ENCODE data around the gene NEK8.

NEK8 gene

DNA sequence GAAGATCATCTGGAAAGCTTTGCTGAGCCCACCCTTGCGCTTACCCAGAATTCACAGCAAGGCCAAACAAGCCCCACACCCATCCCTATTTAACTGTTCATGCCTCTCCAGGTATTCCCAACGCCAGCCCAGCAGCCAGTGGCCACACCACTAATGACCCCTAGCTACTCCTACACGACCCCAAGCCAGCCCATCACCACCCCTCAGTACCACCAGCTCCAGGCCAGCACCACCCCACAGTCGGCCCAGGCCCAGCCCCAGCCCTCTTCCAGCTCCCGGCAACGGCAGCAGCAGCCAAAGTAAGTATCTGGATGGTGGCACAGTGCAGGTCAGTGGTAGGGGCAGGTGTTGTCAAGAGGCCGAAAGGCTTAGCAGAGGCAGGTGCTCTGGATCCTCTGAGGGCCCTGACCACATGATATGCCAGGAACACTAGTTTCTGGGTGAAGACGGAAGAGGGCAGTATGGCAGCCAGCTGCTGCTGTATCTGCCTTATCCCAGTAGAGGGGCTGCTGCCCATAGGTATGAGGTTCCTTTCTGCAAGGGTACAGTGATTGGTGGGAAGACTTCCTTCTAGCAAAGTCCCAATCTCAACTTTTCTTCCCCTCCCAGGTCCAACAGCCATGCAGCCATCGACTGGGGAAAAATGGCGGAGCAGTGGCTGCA, 27.6 kb upstream of the NEK8 start:
- peaks cover 63% of the 10 kb centered on the region for H3K36me3 ChIP-seq (ENCODE audit: low read depth)
- no peak overlapping the region for H3K27ac ChIP-seq (ENCODE audit: poor library complexity, severe bottlenecking)
- DNase-seq (ENCODE audit: low spot score): no peak
- ATAC-seq (ENCODE audit: low read depth): no peak
- H3K27me3 ChIP-seq (ENCODE audit: insufficient read depth, poor library complexity, severe bottlenecking): no peaks in the 10 kb centered on the region
- H3K4me3 ChIP-seq (ENCODE audit: severe bottlenecking): no peak overlapping the region
- H3K9me3 ChIP-seq (ENCODE audit: severe bottlenecking): no peaks in the 10 kb centered on the region
- no peaks in the 10 kb centered on the region for H3K4me1 ChIP-seq (ENCODE audit: insufficient read depth, poor library complexity, severe bottlenecking)
- TF ChIP-seq, protein P1, sequence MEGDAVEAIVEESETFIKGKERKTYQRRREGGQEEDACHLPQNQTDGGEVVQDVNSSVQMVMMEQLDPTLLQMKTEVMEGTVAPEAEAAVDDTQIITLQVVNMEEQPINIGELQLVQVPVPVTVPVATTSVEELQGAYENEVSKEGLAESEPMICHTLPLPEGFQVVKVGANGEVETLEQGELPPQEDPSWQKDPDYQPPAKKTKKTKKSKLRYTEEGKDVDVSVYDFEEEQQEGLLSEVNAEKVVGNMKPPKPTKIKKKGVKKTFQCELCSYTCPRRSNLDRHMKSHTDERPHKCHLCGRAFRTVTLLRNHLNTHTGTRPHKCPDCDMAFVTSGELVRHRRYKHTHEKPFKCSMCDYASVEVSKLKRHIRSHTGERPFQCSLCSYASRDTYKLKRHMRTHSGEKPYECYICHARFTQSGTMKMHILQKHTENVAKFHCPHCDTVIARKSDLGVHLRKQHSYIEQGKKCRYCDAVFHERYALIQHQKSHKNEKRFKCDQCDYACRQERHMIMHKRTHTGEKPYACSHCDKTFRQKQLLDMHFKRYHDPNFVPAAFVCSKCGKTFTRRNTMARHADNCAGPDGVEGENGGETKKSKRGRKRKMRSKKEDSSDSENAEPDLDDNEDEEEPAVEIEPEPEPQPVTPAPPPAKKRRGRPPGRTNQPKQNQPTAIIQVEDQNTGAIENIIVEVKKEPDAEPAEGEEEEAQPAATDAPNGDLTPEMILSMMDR (IDR thresholded peaks at IDR 0.05; ENCODE audit: poor library complexity, severe bottlenecking): no peak

DNA sequence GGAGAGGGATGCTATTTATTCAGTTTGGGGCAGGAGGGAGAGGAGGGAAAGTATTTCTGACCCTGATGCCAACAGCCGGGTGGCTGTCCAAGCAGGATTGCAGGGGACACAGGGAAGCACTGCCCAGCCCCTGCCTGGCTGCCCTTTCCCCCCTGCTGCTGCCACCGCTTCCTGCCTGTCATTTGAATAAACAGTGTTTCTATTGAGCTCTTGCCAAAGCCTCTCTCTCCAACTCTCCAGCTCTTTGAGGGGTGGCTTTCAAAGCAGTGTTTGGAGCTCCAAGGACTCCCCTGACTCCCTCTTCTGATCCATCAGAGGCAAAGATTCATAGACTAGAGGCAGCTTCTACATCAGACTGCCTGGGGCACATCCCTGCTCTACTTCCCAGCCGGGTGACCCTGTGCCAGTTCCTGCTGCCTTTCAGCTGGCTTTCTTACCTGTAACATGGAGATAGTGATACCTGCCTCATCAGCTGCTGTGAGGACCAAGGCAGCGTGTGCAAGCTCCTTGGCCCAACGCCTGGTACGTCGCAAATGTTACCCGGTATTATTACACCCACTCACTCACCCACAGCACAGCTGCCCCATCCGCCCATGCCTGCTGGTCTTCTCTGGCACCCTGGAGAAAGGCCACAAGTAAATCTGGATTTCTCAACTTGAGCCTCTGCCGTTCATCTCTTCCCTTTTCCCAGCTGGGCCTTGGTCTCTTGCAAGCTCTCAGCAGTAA, 26.4 kb upstream of the NEK8 start:
- H3K27me3 ChIP-seq (ENCODE audit: insufficient read depth, poor library complexity, severe bottlenecking): no peaks in the 10 kb centered on the region
- no peak overlapping the region for H3K27ac ChIP-seq (ENCODE audit: poor library complexity, severe bottlenecking)
- TF ChIP-seq, protein P1 (IDR thresholded peaks at IDR 0.05; ENCODE audit: poor library complexity, severe bottlenecking): no peak
- no peaks in the 10 kb centered on the region for H3K4me1 ChIP-seq (ENCODE audit: insufficient read depth, poor library complexity, severe bottlenecking)
- ATAC-seq (ENCODE audit: low read depth) (no peak), DNase-seq (ENCODE audit: low spot score) (no peak)
- H3K9me3 ChIP-seq (ENCODE audit: severe bottlenecking): no peaks in the 10 kb centered on the region
- no peak overlapping the region for H3K4me3 ChIP-seq (ENCODE audit: severe bottlenecking)
- H3K36me3 ChIP-seq (ENCODE audit: low read depth): peaks cover 56% of the 10 kb centered on the region

DNA sequence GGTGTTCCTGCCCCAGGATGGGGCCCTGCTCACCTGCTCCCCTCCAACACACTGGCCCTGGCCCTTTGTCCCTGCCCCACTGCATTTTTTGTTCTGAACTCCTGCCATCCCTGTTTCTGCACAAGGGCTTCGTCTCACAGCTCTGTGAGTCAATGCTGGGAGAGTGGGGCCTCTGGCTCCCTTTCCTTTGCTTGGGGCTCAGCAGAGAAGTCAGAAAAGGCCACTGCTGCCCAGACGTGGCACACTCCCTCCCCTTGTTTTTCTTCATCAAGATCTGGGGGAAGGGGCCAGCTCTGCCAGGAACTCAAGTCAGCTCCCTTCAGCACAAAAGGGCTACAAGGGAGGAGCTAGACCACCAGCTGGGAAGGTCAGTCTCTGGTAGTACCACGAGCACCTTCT, 25.8 kb upstream of the NEK8 start:
- no peak for DNase-seq (ENCODE audit: low spot score)
- H3K27ac ChIP-seq (ENCODE audit: poor library complexity, severe bottlenecking): no peak overlapping the region
- peaks cover 51% of the 10 kb centered on the region for H3K36me3 ChIP-seq (ENCODE audit: low read depth)
- TF ChIP-seq, protein P1 (IDR thresholded peaks at IDR 0.05; ENCODE audit: poor library complexity, severe bottlenecking): no peak
- H3K9me3 ChIP-seq (ENCODE audit: severe bottlenecking): no peaks in the 10 kb centered on the region
- no peak for ATAC-seq (ENCODE audit: low read depth)
- no peaks in the 10 kb centered on the region for H3K27me3 ChIP-seq (ENCODE audit: insufficient read depth, poor library complexity, severe bottlenecking)
- no peaks in the 10 kb centered on the region for H3K4me1 ChIP-seq (ENCODE audit: insufficient read depth, poor library complexity, severe bottlenecking)
- H3K4me3 ChIP-seq (ENCODE audit: severe bottlenecking): no peak overlapping the region

DNA sequence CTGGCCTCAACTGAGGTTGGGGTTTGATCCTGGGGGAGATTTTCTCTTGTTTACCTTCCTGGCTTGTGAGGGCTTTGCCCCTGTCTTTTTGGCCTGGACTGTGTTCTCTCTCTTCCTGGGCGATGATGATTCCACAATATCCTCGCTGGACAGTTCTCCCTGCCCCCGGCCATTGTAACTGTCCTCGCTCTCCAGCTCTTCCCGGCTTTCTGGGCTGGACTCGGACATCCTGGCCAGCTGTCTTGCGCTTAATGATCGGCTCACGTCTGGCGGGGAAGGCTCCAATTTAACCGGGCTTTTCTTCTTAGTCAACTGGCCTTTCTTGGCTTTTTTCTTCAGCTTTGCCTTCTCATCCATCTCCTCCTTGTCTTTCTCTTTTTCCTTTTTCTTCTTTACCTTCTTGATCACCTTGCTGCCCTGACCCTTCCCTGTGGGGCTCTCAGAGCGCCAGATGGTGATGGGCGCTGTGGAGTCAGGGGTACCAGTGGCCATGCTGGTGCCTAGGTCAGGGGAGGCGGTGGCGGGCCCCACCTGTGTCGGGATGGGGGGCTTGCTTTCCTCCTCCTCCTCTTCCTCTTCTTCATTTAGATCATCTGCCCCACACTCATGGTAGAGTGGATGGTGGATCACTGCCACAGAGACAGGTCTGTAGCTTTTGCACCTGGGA, 24.9 kb upstream of the NEK8 start:
- H3K4me3 ChIP-seq (ENCODE audit: severe bottlenecking): no peak overlapping the region
- ATAC-seq (ENCODE audit: low read depth) (no peak), DNase-seq (ENCODE audit: low spot score) (no peak)
- H3K4me1 ChIP-seq (ENCODE audit: insufficient read depth, poor library complexity, severe bottlenecking): no peaks in the 10 kb centered on the region
- no peaks in the 10 kb centered on the region for H3K9me3 ChIP-seq (ENCODE audit: severe bottlenecking)
- no peak overlapping the region for H3K27ac ChIP-seq (ENCODE audit: poor library complexity, severe bottlenecking)
- H3K36me3 ChIP-seq (ENCODE audit: low read depth): peaks cover 41% of the 10 kb centered on the region
- TF ChIP-seq, protein P1 (IDR thresholded peaks at IDR 0.05; ENCODE audit: poor library complexity, severe bottlenecking): no peak
- H3K27me3 ChIP-seq (ENCODE audit: insufficient read depth, poor library complexity, severe bottlenecking): no peaks in the 10 kb centered on the region
